Neural crest cell (in vitro differentiated cells): ENCODE data around the gene PTPRF. TPM values are rescaled to one million over a fixed set of nuclear protein-coding genes. Genes with fewer than 3 reads are reported as not detected.

ENCODE experiments used
- DNase-seq: peaks from one replicate; pipeline ENCODE4 v3.0.0; 2021; ENCODE audit warnings: low read depth, mixed read lengths, low spot score
- H3K27ac Mint-ChIP-seq: one replicate; pipeline ENCODE4 v1.8.0; 2021; ENCODE audit warnings: mild to moderate bottlenecking, mixed read lengths; ENCODE audit not compliant: unreplicated experiment
- H3K27me3 Mint-ChIP-seq: 2 replicates; pipeline ENCODE4 v1.8.0; 2021; ENCODE audit warnings: low read depth, mild to moderate bottlenecking, mixed read lengths
- H3K36me3 Mint-ChIP-seq: 2 replicates; pipeline ENCODE4 v1.8.0; 2021; ENCODE audit warnings: low read depth, mild to moderate bottlenecking, mixed read lengths
- H3K4me1 Mint-ChIP-seq: 2 replicates; pipeline ENCODE4 v1.8.0; 2021; ENCODE audit warnings: mixed read lengths
- H3K4me3 Mint-ChIP-seq: one replicate; pipeline ENCODE4 v1.8.0; 2021; ENCODE audit warnings: mild to moderate bottlenecking, mixed read lengths
- H3K9me3 Mint-ChIP-seq: 2 replicates; pipeline ENCODE4 v1.8.0; 2021; ENCODE audit warnings: mixed read lengths
- CTCF ChIP-seq: fragments of 200-600 bp; sonication (generic); conservative IDR thresholded peaks from 2 replicates; pipeline ENCODE4 v1.5.0; 2021; ENCODE audit warnings: antibody characterized with exemption, mild to moderate bottlenecking
- total RNA-seq: library from RNA; stranded (reverse); gene quantifications from 2 replicates; pipeline ENCODE4 v1.2.1, GENCODE V29; 2021

Gene PTPRF
- total RNA-seq, 1 donor from 2014 or later: 125 TPM

- H3K27me3 Mint-ChIP-seq: no peaks in the 10 kb centered on the region
- peaks cover 4% of the 10 kb centered on the region for H3K36me3 Mint-ChIP-seq
- H3K9me3 Mint-ChIP-seq: no peaks in the 10 kb centered on the region
- no peak overlapping the region for H3K27ac Mint-ChIP-seq
- TF ChIP-seq CTCF: no peak
- DNase-seq: no peak
- peaks cover 5% of the 10 kb centered on the region for H3K4me1 Mint-ChIP-seq
- no peak overlapping the region for H3K4me3 Mint-ChIP-seq
These were observed 27.1 kb downstream of the PTPRF start for GRCh38 chr1:43557744-43558245.

- H3K27ac Mint-ChIP-seq: no peak overlapping the region
- TF ChIP-seq CTCF: no peak
- H3K4me1 Mint-ChIP-seq: peaks cover 8% of the 10 kb centered on the region
- no peak for DNase-seq
- H3K36me3 Mint-ChIP-seq: peaks cover 4% of the 10 kb centered on the region
- no peaks in the 10 kb centered on the region for H3K27me3 Mint-ChIP-seq
- H3K4me3 Mint-ChIP-seq: no peak overlapping the region
- H3K9me3 Mint-ChIP-seq: no peaks in the 10 kb centered on the region
These were observed 27.7 kb downstream of the PTPRF start for GRCh38 chr1:43558346-43558841.

- Mint-ChIP-seq H3K36me3 (no peaks in the 10 kb centered on the region), H3K4me1 (peaks cover 16% of the 10 kb centered on the region), H3K9me3 (no peaks in the 10 kb centered on the region), H3K4me3 (no peak overlapping the region), H3K27ac (no peak overlapping the region), H3K27me3 (no peaks in the 10 kb centered on the region)
- no peak for TF ChIP-seq CTCF
- DNase-seq: no peak
These were observed 29.0 kb downstream of the PTPRF start for GRCh38 chr1:43559714-43560113.

GRCh38 chr1:43560286-43560685 lies 29.6 kb downstream of the PTPRF start:
- Mint-ChIP-seq H3K4me1 (peaks cover 22% of the 10 kb centered on the region), H3K27ac (no peak overlapping the region), H3K36me3 (no peaks in the 10 kb centered on the region), H3K4me3 (no peak overlapping the region), H3K27me3 (no peaks in the 10 kb centered on the region), H3K9me3 (no peaks in the 10 kb centered on the region)
- TF ChIP-seq CTCF: no peak
- DNase-seq: no peak

GRCh38 chr1:43563876-43564539 lies 33.3 kb downstream of the PTPRF start:
- Mint-ChIP-seq H3K4me1 (peaks cover 31% of the 10 kb centered on the region), H3K27ac (no peak overlapping the region), H3K9me3 (no peaks in the 10 kb centered on the region), H3K36me3 (no peaks in the 10 kb centered on the region), H3K4me3 (peak overlapping the region; percentile 56), H3K27me3 (no peaks in the 10 kb centered on the region)
- DNase-seq: no peak
- TF ChIP-seq CTCF: no peak
